SK-N-SH treated with all-trans-retinoic acid at 6 μM for 48 hours (cell line): ENCODE measurements around the gene NTM.

Experiments used
- ATAC-seq: fragments of 200-7000 bp; cut with Tn5 transposase; 3 replicates; pipeline ENCODE4 v1.9.1; 2020; ENCODE audit warnings: mild to moderate bottlenecking, moderate library complexity
- CREB5 ChIP-seq: fragments of 250-450 bp; sonication (Bioruptor Pico); IDR thresholded peaks from 2 replicates; pipeline ENCODE4 v1.5.1; 2020; ENCODE audit warnings: low read depth, mild to moderate bottlenecking, moderate library complexity
- ESRRG ChIP-seq: fragments of 250-450 bp; sonication (Bioruptor Pico); IDR thresholded peaks from 2 replicates; pipeline ENCODE4 v1.6.1; 2021; ENCODE audit warnings: mild to moderate bottlenecking
- GLIS3 ChIP-seq: fragments of 250-450 bp; sonication (Bioruptor Pico); IDR thresholded peaks from 2 replicates; pipeline ENCODE4 v1.5.0; 2020; ENCODE audit warnings: mild to moderate bottlenecking, moderate library complexity
- ISL1 ChIP-seq: fragments of 250-450 bp; sonication (Bioruptor Pico); IDR thresholded peaks from 2 replicates; pipeline ENCODE4 v2.1.2; 2022; ENCODE audit warnings: mild to moderate bottlenecking, moderate library complexity
- POU6F1 ChIP-seq: fragments of 250-450 bp; sonication (Bioruptor Pico); IDR thresholded peaks from 2 replicates; pipeline ENCODE4 v1.8.0; 2021; ENCODE audit warnings: low read depth, mild to moderate bottlenecking, moderate library complexity, borderline replicate concordance
- PPARA ChIP-seq: fragments of 250-450 bp; sonication (Bioruptor Pico); IDR thresholded peaks from 2 replicates; pipeline ENCODE4 v1.5.0; 2020; ENCODE audit warnings: mild to moderate bottlenecking, borderline replicate concordance
- RARB ChIP-seq: fragments of 250-450 bp; sonication (Bioruptor Pico); IDR thresholded peaks from 2 replicates; pipeline ENCODE4 v1.8.0; 2021; ENCODE audit warnings: mild to moderate bottlenecking, moderate library complexity
- TCF4 ChIP-seq: fragments of 250-450 bp; sonication (Bioruptor Pico); IDR thresholded peaks from 2 replicates; pipeline ENCODE4 v1.8.0; 2021; ENCODE audit warnings: mild to moderate bottlenecking, moderate library complexity, borderline replicate concordance
- TSHZ2 ChIP-seq: fragments of 250-450 bp; sonication (Bioruptor Pico); IDR thresholded peaks from 2 replicates; pipeline ENCODE4 v1.5.0; 2020; ENCODE audit warnings: mild to moderate bottlenecking, moderate library complexity
- ZFP3 ChIP-seq: fragments of 250-450 bp; sonication (Bioruptor Pico); IDR thresholded peaks from 2 replicates; pipeline ENCODE4 v1.5.0; 2020; ENCODE audit warnings: mild to moderate bottlenecking, moderate library complexity
- ZFP30 ChIP-seq: fragments of 450-650 bp; formaldehyde crosslinking; IDR thresholded peaks from 2 replicates; pipeline ENCODE4 v1.5.0; 2022; ENCODE audit warnings: mild to moderate bottlenecking, moderate library complexity
- ZNF565 ChIP-seq: fragments of 450-650 bp; formaldehyde crosslinking; conservative IDR thresholded peaks from 2 replicates; pipeline ENCODE4 v1.5.0; 2020; ENCODE audit warnings: low read depth, mild to moderate bottlenecking, moderate library complexity
- ZNF8 ChIP-seq: fragments of 450-650 bp; formaldehyde crosslinking; IDR thresholded peaks from 2 replicates; pipeline ENCODE4 v1.5.0; 2020; ENCODE audit warnings: mild to moderate bottlenecking, moderate library complexity

The NTM gene

GRCh38 chr11:131922220-131922619 lies 551.8 kb downstream of the NTM start:
- no peak for TF ChIP-seq PPARA (CRISPR knock-in tag)
- no peak for TF ChIP-seq ISL1 (CRISPR knock-in tag)
- TF ChIP-seq ZNF565 (CRISPR knock-in tag) = no peak
- TF ChIP-seq POU6F1 (CRISPR knock-in tag) = no peak
- no peak for ATAC-seq

GRCh38 chr11:131923309-131923708 lies 552.9 kb downstream of the NTM start:
- TF ChIP-seq ESRRG = no peak
- TF ChIP-seq ZFP3 (CRISPR knock-in tag) = no peak
- TF ChIP-seq CREB5 (CRISPR knock-in tag) = no peak
- TF ChIP-seq TCF4 = no peak
- TF ChIP-seq RARB (CRISPR knock-in tag) = no peak
- ATAC-seq = no peak

GRCh38 chr11:131924001-131924400 lies 553.6 kb downstream of the NTM start:
- ATAC-seq = peak; percentile 46

More at GRCh38 chr11:131924001-131924400, 553.6 kb downstream of the NTM start:
- no peak for TF ChIP-seq TSHZ2
- no peak for TF ChIP-seq ZFP30 (CRISPR knock-in tag)
- no peak for TF ChIP-seq PPARA (CRISPR knock-in tag)
- TF ChIP-seq CREB5 (CRISPR knock-in tag) = no peak
- no peak for TF ChIP-seq GLIS3 (CRISPR knock-in tag)
- TF ChIP-seq ZNF8 (CRISPR knock-in tag) = no peak
- TF ChIP-seq POU6F1 (CRISPR knock-in tag) = no peak
